Stimulated activated CD4-positive, alpha-beta T cell treated with anti-CD3 and anti-CD28 coated beads, TNF-alpha, amount 100 ng/mL, for 4 hours (primary cell): ENCODE data around the gene IGF2BP2.

ENCODE experiments used
- DNase-seq, 3 experiments: peaks; one replicate each; pipeline ENCODE4 v3.0.0-alpha.2; 2020; ENCODE audit warnings: low read depth in 3 of 3

Gene IGF2BP2

GRCh38 chr3:185734725-185735096 lies 90.1 kb downstream of the IGF2BP2 start:
- DNase-seq, result no peak

GRCh38 chr3:185733980-185734724 lies 90.7 kb downstream of the IGF2BP2 start:
- no peak for DNase-seq

GRCh38 chr3:185732782-185733181 lies 92.1 kb downstream of the IGF2BP2 start:
- no peak for DNase-seq

- no peak for DNase-seq
Measured at GRCh38 chr3:185730550-185730949, 94.3 kb downstream of the IGF2BP2 start.

- no peak for DNase-seq
Measured at GRCh38 chr3:185729337-185730055, 95.3 kb downstream of the IGF2BP2 start.

- DNase-seq, result no peak
Measured at GRCh38 chr3:185728630-185729336, 96.1 kb downstream of the IGF2BP2 start.

- DNase-seq, result no peak
Measured at GRCh38 chr3:185727873-185728272, 97.0 kb downstream of the IGF2BP2 start.

- no peak for DNase-seq
Measured at GRCh38 chr3:185726254-185726967, 98.4 kb downstream of the IGF2BP2 start.

GRCh38 chr3:185724761-185725160 lies 100.1 kb downstream of the IGF2BP2 start:
- DNase-seq, result no peak

- no peak for DNase-seq
Measured at GRCh38 chr3:185724251-185724650, 100.6 kb downstream of the IGF2BP2 start.

GRCh38 chr3:185722881-185723280 lies 102.0 kb downstream of the IGF2BP2 start:
- DNase-seq, result no peak

GRCh38 chr3:185721970-185722369 lies 102.9 kb downstream of the IGF2BP2 start:
- DNase-seq, result no peak

- no peak for DNase-seq
Measured at GRCh38 chr3:185720326-185720725, 104.5 kb downstream of the IGF2BP2 start.

GRCh38 chr3:185718736-185719593 lies 105.9 kb downstream of the IGF2BP2 start:
- DNase-seq, result no peak

GRCh38 chr3:185717627-185718402 lies 107.0 kb downstream of the IGF2BP2 start:
- no peak for DNase-seq

GRCh38 chr3:185717121-185717520 lies 107.7 kb downstream of the IGF2BP2 start:
- no peak for DNase-seq

GRCh38 chr3:185716436-185717108 lies 108.3 kb downstream of the IGF2BP2 start:
- DNase-seq, result no peak

GRCh38 chr3:185715091-185715490 lies 109.8 kb downstream of the IGF2BP2 start:
- DNase-seq, result no peak

- no peak for DNase-seq
Measured at GRCh38 chr3:185714085-185714484, 110.8 kb downstream of the IGF2BP2 start.

- no peak for DNase-seq
Measured at GRCh38 chr3:185713015-185713414, 111.8 kb downstream of the IGF2BP2 start.
